ENCODE results near the gene KIAA1614.

KIAA1614 gene

GRCh38 chr1:180892272-180892671, 20.4 kb upstream of the KIAA1614 start:
- no peaks in the 10 kb centered on the region for H3K27me3 ChIP-seq (replicated peaks; ENCODE audit: control insufficient read depth, insufficient read depth, low read length, poor library complexity, severe bottlenecking)
- no peak for DNase-seq
- H3K27ac ChIP-seq (ENCODE audit: insufficient read depth, low read length, poor library complexity, severe bottlenecking) = no peak overlapping the region
- no peaks in the 10 kb centered on the region for H3K9me3 ChIP-seq (ENCODE audit: control insufficient read depth, low read length)
- no peaks in the 10 kb centered on the region for H3K36me3 ChIP-seq (ENCODE audit: control insufficient read depth, insufficient read depth, low read length)
- no peaks in the 10 kb centered on the region for H3K4me1 ChIP-seq (ENCODE audit: control insufficient read depth, insufficient read depth, low read length, poor library complexity, severe bottlenecking)
- H3K4me3 ChIP-seq (ENCODE audit: insufficient read depth, low read depth, low read length, poor library complexity, severe bottlenecking) = no peak overlapping the region

DNA sequence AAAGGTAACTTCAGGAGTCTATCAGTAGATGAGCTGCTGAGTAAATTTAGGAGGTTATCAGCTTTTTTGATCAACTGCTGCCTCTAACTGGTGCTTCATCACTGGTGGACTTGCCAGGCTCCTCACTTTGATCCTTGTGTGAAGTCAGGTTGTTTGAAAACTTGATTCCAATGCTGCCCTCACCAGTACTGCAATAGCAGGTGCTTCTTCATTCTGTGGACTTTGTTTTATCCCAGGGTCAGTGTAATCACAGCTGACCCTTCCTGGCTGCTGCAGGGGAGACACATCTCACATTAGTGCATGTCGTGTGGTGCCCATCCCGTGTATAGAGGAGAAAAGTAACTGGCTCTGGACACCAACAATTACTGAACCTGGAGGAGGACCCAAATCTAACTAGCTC, 20.0 kb upstream of the KIAA1614 start:
- Histone ChIP-seq H3K27me3 (replicated peaks; ENCODE audit: control insufficient read depth, insufficient read depth, low read length, poor library complexity, severe bottlenecking) (no peaks in the 10 kb centered on the region), H3K4me3 (ENCODE audit: insufficient read depth, low read depth, low read length, poor library complexity, severe bottlenecking) (no peak overlapping the region), H3K36me3 (ENCODE audit: control insufficient read depth, insufficient read depth, low read length) (no peaks in the 10 kb centered on the region), H3K9me3 (ENCODE audit: control insufficient read depth, low read length) (no peaks in the 10 kb centered on the region), H3K4me1 (ENCODE audit: control insufficient read depth, insufficient read depth, low read length, poor library complexity, severe bottlenecking) (no peaks in the 10 kb centered on the region), H3K27ac (ENCODE audit: insufficient read depth, low read length, poor library complexity, severe bottlenecking) (no peak overlapping the region)
- no peak for DNase-seq

- H3K36me3 ChIP-seq (ENCODE audit: control insufficient read depth, insufficient read depth, low read length) = no peaks in the 10 kb centered on the region
- no peaks in the 10 kb centered on the region for H3K27me3 ChIP-seq (replicated peaks; ENCODE audit: control insufficient read depth, insufficient read depth, low read length, poor library complexity, severe bottlenecking)
- H3K27ac ChIP-seq (ENCODE audit: insufficient read depth, low read length, poor library complexity, severe bottlenecking) = no peak overlapping the region
- no peaks in the 10 kb centered on the region for H3K4me1 ChIP-seq (ENCODE audit: control insufficient read depth, insufficient read depth, low read length, poor library complexity, severe bottlenecking)
- no peaks in the 10 kb centered on the region for H3K9me3 ChIP-seq (ENCODE audit: control insufficient read depth, low read length)
- no peak for DNase-seq
- H3K4me3 ChIP-seq (ENCODE audit: insufficient read depth, low read depth, low read length, poor library complexity, severe bottlenecking) = no peak overlapping the region
Measured at GRCh38 chr1:180893614-180894013, 19.1 kb upstream of the KIAA1614 start.

DNA sequence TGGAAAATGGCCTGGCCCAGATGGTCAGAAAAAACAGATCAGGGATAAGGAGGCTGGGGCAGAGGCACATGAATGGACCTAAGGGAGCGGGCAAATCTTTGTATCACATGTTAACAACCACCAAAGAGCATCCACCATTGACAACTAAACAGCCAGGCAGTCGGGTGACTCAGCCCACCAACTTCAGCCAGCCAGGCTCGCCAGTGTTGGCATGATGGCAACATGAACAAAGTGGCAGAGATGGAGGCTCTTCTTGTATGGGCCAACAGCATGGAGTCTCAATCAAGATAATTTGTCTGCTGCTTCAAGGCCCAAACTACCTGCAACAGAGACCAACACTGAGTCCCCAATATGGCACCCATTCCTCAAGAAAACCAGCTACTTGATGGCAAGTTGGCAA, 16.5 kb upstream of the KIAA1614 start:
- Histone ChIP-seq H3K27ac (ENCODE audit: insufficient read depth, low read length, poor library complexity, severe bottlenecking) (no peak overlapping the region), H3K4me3 (ENCODE audit: insufficient read depth, low read depth, low read length, poor library complexity, severe bottlenecking) (no peak overlapping the region)
- no peak for DNase-seq

GRCh38 chr1:180898441-180899219, 14.1 kb upstream of the KIAA1614 start:
- Histone ChIP-seq H3K27ac (ENCODE audit: insufficient read depth, low read length, poor library complexity, severe bottlenecking) (no peak overlapping the region), H3K4me1 (ENCODE audit: control insufficient read depth, insufficient read depth, low read length, poor library complexity, severe bottlenecking) (no peaks in the 10 kb centered on the region), H3K27me3 (replicated peaks; ENCODE audit: control insufficient read depth, insufficient read depth, low read length, poor library complexity, severe bottlenecking) (no peaks in the 10 kb centered on the region), H3K9me3 (ENCODE audit: control insufficient read depth, low read length) (no peaks in the 10 kb centered on the region), H3K36me3 (ENCODE audit: control insufficient read depth, insufficient read depth, low read length) (no peaks in the 10 kb centered on the region), H3K4me3 (ENCODE audit: insufficient read depth, low read depth, low read length, poor library complexity, severe bottlenecking) (no peak overlapping the region)
- DNase-seq = no peak

More for the DNA sequence above, 16.5 kb upstream of the KIAA1614 start:
- no peaks in the 10 kb centered on the region for H3K27me3 ChIP-seq (replicated peaks; ENCODE audit: control insufficient read depth, insufficient read depth, low read length, poor library complexity, severe bottlenecking)
- no peaks in the 10 kb centered on the region for H3K9me3 ChIP-seq (ENCODE audit: control insufficient read depth, low read length)
- no peaks in the 10 kb centered on the region for H3K36me3 ChIP-seq (ENCODE audit: control insufficient read depth, insufficient read depth, low read length)
- H3K4me1 ChIP-seq (ENCODE audit: control insufficient read depth, insufficient read depth, low read length, poor library complexity, severe bottlenecking) = no peaks in the 10 kb centered on the region

DNA sequence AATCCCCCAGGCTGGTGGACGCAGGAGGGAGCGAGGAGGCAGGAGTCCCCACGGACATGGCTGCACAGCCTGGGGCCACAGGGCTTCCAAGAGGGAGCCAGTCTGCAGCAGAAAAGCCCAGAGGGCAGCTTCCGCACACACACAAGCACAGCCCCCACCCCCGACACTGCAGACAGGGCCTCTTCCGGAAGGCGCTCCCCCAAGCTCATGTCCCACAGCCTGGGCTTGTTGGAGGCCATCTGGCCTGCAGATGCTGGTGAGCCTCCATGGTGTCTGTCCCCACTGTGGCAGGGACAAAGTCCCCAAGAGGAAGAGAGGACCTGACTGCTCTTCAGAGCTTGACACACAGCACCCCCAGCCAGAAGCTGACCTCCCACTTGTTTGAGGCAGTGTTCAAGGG, 13.4 kb upstream of the KIAA1614 start:
- H3K27ac ChIP-seq (ENCODE audit: insufficient read depth, low read length, poor library complexity, severe bottlenecking) = no peak overlapping the region
- H3K9me3 ChIP-seq (ENCODE audit: control insufficient read depth, low read length) = no peaks in the 10 kb centered on the region
- DNase-seq = no peak
- no peaks in the 10 kb centered on the region for H3K4me1 ChIP-seq (ENCODE audit: control insufficient read depth, insufficient read depth, low read length, poor library complexity, severe bottlenecking)
- H3K36me3 ChIP-seq (ENCODE audit: control insufficient read depth, insufficient read depth, low read length) = no peaks in the 10 kb centered on the region
- no peak overlapping the region for H3K4me3 ChIP-seq (ENCODE audit: insufficient read depth, low read depth, low read length, poor library complexity, severe bottlenecking)
- H3K27me3 ChIP-seq (replicated peaks; ENCODE audit: control insufficient read depth, insufficient read depth, low read length, poor library complexity, severe bottlenecking) = no peaks in the 10 kb centered on the region

- Histone ChIP-seq H3K4me1 (ENCODE audit: control insufficient read depth, insufficient read depth, low read length, poor library complexity, severe bottlenecking) (no peaks in the 10 kb centered on the region), H3K36me3 (ENCODE audit: control insufficient read depth, insufficient read depth, low read length) (no peaks in the 10 kb centered on the region), H3K27me3 (replicated peaks; ENCODE audit: control insufficient read depth, insufficient read depth, low read length, poor library complexity, severe bottlenecking) (no peaks in the 10 kb centered on the region), H3K4me3 (ENCODE audit: insufficient read depth, low read depth, low read length, poor library complexity, severe bottlenecking) (no peak overlapping the region), H3K9me3 (ENCODE audit: control insufficient read depth, low read length) (no peaks in the 10 kb centered on the region), H3K27ac (ENCODE audit: insufficient read depth, low read length, poor library complexity, severe bottlenecking) (no peak overlapping the region)
- DNase-seq = no peak
Measured at GRCh38 chr1:180901076-180901990, 11.4 kb upstream of the KIAA1614 start.

DNA sequence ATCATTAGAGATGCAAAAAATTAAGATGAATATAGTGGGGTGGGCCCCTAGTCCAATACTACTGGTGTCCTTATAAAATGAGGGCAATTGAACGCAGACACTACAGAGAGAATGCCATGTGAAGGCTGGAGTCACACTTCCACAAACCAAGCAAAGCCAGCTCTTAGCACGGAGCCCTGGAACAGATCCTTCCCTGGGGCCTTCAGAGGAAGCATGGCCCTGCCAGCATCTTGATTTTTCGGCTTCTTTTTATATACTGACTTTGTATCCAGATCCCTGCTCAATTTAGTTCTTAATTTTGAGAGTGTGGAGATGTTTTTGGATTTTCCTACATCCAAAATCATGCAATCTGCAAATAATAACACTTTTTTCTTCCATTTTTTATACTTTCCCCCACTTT, 10.2 kb upstream of the KIAA1614 start:
- Histone ChIP-seq H3K36me3 (ENCODE audit: control insufficient read depth, insufficient read depth, low read length) (no peaks in the 10 kb centered on the region), H3K4me1 (ENCODE audit: control insufficient read depth, insufficient read depth, low read length, poor library complexity, severe bottlenecking) (no peaks in the 10 kb centered on the region), H3K27me3 (replicated peaks; ENCODE audit: control insufficient read depth, insufficient read depth, low read length, poor library complexity, severe bottlenecking) (no peaks in the 10 kb centered on the region), H3K4me3 (ENCODE audit: insufficient read depth, low read depth, low read length, poor library complexity, severe bottlenecking) (no peak overlapping the region), H3K27ac (ENCODE audit: insufficient read depth, low read length, poor library complexity, severe bottlenecking) (no peak overlapping the region), H3K9me3 (ENCODE audit: control insufficient read depth, low read length) (no peaks in the 10 kb centered on the region)
- no peak for DNase-seq

- no peaks in the 10 kb centered on the region for H3K9me3 ChIP-seq (ENCODE audit: control insufficient read depth, low read length)
- peaks cover 11% of the 10 kb centered on the region for H3K27me3 ChIP-seq (replicated peaks; ENCODE audit: control insufficient read depth, insufficient read depth, low read length, poor library complexity, severe bottlenecking)
- H3K4me1 ChIP-seq (ENCODE audit: control insufficient read depth, insufficient read depth, low read length, poor library complexity, severe bottlenecking) = no peaks in the 10 kb centered on the region
- H3K27ac ChIP-seq (ENCODE audit: insufficient read depth, low read length, poor library complexity, severe bottlenecking) = no peak overlapping the region
- no peak for DNase-seq
- no peak overlapping the region for H3K4me3 ChIP-seq (ENCODE audit: insufficient read depth, low read depth, low read length, poor library complexity, severe bottlenecking)
- H3K36me3 ChIP-seq (ENCODE audit: control insufficient read depth, insufficient read depth, low read length) = no peaks in the 10 kb centered on the region
Measured at GRCh38 chr1:180905927-180906326, 6.8 kb upstream of the KIAA1614 start.

- H3K4me1 ChIP-seq (ENCODE audit: control insufficient read depth, insufficient read depth, low read length, poor library complexity, severe bottlenecking) = no peaks in the 10 kb centered on the region
- peaks cover 11% of the 10 kb centered on the region for H3K27me3 ChIP-seq (replicated peaks; ENCODE audit: control insufficient read depth, insufficient read depth, low read length, poor library complexity, severe bottlenecking)
- no peaks in the 10 kb centered on the region for H3K9me3 ChIP-seq (ENCODE audit: control insufficient read depth, low read length)
- no peak for DNase-seq
- H3K36me3 ChIP-seq (ENCODE audit: control insufficient read depth, insufficient read depth, low read length) = no peaks in the 10 kb centered on the region
- H3K4me3 ChIP-seq (ENCODE audit: insufficient read depth, low read depth, low read length, poor library complexity, severe bottlenecking) = no peak overlapping the region
- no peak overlapping the region for H3K27ac ChIP-seq (ENCODE audit: insufficient read depth, low read length, poor library complexity, severe bottlenecking)
Measured at GRCh38 chr1:180906511-180906910, 6.2 kb upstream of the KIAA1614 start.

Measured in effector memory CD4-positive, alpha-beta T cell (primary cell).